Hepatocyte (in vitro differentiated cells): Measurements from ENCODE around the gene WEE2. TPM values are rescaled to one million over a fixed set of nuclear protein-coding genes. Genes with fewer than 3 reads are reported as not detected.
"Not testable (repeated sequence)": the region's sequence is repeated elsewhere in the genome, so short reads cannot be mapped to it uniquely, and the experiment has no call there.

ENCODE experiments used
- DNase-seq: peaks from one replicate; pipeline ENCODE4 v3.0.0-alpha.2; 2016; ENCODE audit warnings: low spot score
- H2AFZ ChIP-seq: fragments of 200-600 bp; sonication (generic); 2 replicates; pipeline ENCODE4 v1.6.0; 2016; ENCODE audit warnings: antibody characterized with exemption, mild to moderate bottlenecking
- H3K27ac ChIP-seq: fragments of 200-600 bp; sonication (generic); 2 replicates; pipeline ENCODE4 v1.5.1; 2016; ENCODE audit warnings: mild to moderate bottlenecking
- H3K27me3 ChIP-seq: fragments of 200-600 bp; sonication (generic); 2 replicates; pipeline ENCODE4 v1.6.1; 2016
- H3K36me3 ChIP-seq: fragments of 200-600 bp; sonication (generic); replicated peaks from 2 replicates; pipeline ENCODE4 v1.5.1; 2016; ENCODE audit warnings: low read depth; ENCODE audit not compliant: insufficient read depth
- H3K4me1 ChIP-seq: fragments of 200-600 bp; sonication (generic); 2 replicates; pipeline ENCODE4 v1.5.1; 2016; ENCODE audit warnings: mild to moderate bottlenecking, moderate library complexity; ENCODE audit not compliant: insufficient read depth
- H3K4me2 ChIP-seq: fragments of 200-600 bp; sonication (generic); 2 replicates; pipeline ENCODE4 v1.6.0; 2016
- H3K4me3 ChIP-seq: fragments of 200-600 bp; sonication (generic); 2 replicates; pipeline ENCODE4 v1.5.1; 2016; ENCODE audit warnings: mild to moderate bottlenecking
- H3K79me2 ChIP-seq: fragments of 200-600 bp; sonication (generic); 2 replicates; pipeline ENCODE4 v1.6.0; 2017; ENCODE audit warnings: mild to moderate bottlenecking
- H3K9me2 ChIP-seq: fragments of 200-600 bp; sonication (generic); replicated peaks from 2 replicates; pipeline ENCODE4 v1.6.0; 2017; ENCODE audit warnings: mild to moderate bottlenecking; ENCODE audit not compliant: insufficient read depth
- H3K9me3 ChIP-seq: fragments of 200-600 bp; sonication (generic); 2 replicates; pipeline ENCODE4 v1.5.1; 2016; ENCODE audit warnings: low read depth, mild to moderate bottlenecking
- H4K20me1 ChIP-seq: fragments of 200-600 bp; sonication (generic); 2 replicates; pipeline ENCODE4 v1.6.0; 2016; ENCODE audit warnings: mild to moderate bottlenecking; ENCODE audit not compliant: insufficient read depth, poor library complexity, severe bottlenecking
- EZH2 ChIP-seq: fragments of 200-600 bp; sonication (generic); IDR thresholded peaks from 2 replicates; pipeline ENCODE4 v1.6.1; 2016; ENCODE audit warnings: antibody characterized with exemption, mild to moderate bottlenecking, borderline replicate concordance
- EZH2phosphoT487 ChIP-seq: fragments of 200-600 bp; sonication (generic); IDR thresholded peaks from one replicate; pipeline ENCODE4 v1.6.1; 2018; ENCODE audit warnings: antibody characterized with exemption, mild to moderate bottlenecking, low read depth, moderate library complexity; ENCODE audit not compliant: unreplicated experiment, severe bottlenecking
- WGBS: methylation state at CpG from one replicate; pipeline ENCODE4 v1.1.6; 2016; ENCODE audit warnings: low lambda C conversion rate; ENCODE audit errors: missing lambda C conversion rate; 5-methylcytosine and 5-hydroxymethylcytosine counted together
- polyA plus RNA-seq: library from polyadenylated mRNA; unstranded; fragments of >200 nt; fragmentation: Nextera tagmentation; extraction: Ambion mirVana; gene quantifications from 2 replicates; pipeline ENCODE4 v1.2.1, GENCODE V29; 2016
- total RNA-seq: library from RNA; depleted of rRNA; stranded (reverse); fragments of >200 nt; gene quantifications from 2 replicates; pipeline ENCODE4 v1.2.3, GENCODE V29; 2014
- TF ChIP-seq, protein P1 (sequence below): fragments of 200-600 bp; sonication (generic); IDR thresholded peaks from 2 replicates; pipeline ENCODE4 v1.5.1; 2016; ENCODE audit warnings: antibody characterized with exemption, mild to moderate bottlenecking; ENCODE audit not compliant: poor library complexity

WEE2 gene
- total and polyA plus RNA-seq, 2 experiments from 2014 or later = 0.89 to 3.6 TPM

DNA sequence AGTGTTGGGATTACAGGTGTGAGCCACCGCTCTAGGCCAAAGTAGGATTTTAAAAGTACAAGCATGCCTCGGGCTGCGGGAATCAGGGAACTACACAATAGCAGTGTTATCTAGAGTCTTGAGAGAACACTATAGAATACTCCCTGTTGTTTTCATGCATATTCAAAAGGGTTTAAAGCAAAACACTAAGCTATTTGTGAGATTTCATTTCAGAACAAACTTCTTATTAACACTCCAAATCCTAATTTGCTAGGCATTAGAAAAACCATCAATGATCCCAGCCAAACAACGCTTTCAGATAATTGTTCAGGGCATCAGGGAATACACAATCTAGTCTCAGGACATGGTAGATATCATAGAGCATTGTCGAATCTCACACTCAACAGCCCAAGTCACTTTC, 20.1 kb upstream of the WEE2 start:
- no peak overlapping the region for H3K4me2 ChIP-seq
- no peak overlapping the region for H2AFZ ChIP-seq
- no peaks in the 10 kb centered on the region for H4K20me1 ChIP-seq
- H3K4me3 ChIP-seq = no peak overlapping the region
- no peak for DNase-seq
- no peaks in the 10 kb centered on the region for H3K9me3 ChIP-seq
- WGBS = 94% methylated on average over 5 of the region's 5 CpGs
- no peak overlapping the region for H3K27ac ChIP-seq
- H3K4me1 ChIP-seq = no peaks in the 10 kb centered on the region
- H3K79me2 ChIP-seq = peaks cover 55% of the 10 kb centered on the region
- H3K36me3 ChIP-seq = no peaks in the 10 kb centered on the region
- H3K27me3 ChIP-seq = no peaks in the 10 kb centered on the region
- TF ChIP-seq, protein P1, sequence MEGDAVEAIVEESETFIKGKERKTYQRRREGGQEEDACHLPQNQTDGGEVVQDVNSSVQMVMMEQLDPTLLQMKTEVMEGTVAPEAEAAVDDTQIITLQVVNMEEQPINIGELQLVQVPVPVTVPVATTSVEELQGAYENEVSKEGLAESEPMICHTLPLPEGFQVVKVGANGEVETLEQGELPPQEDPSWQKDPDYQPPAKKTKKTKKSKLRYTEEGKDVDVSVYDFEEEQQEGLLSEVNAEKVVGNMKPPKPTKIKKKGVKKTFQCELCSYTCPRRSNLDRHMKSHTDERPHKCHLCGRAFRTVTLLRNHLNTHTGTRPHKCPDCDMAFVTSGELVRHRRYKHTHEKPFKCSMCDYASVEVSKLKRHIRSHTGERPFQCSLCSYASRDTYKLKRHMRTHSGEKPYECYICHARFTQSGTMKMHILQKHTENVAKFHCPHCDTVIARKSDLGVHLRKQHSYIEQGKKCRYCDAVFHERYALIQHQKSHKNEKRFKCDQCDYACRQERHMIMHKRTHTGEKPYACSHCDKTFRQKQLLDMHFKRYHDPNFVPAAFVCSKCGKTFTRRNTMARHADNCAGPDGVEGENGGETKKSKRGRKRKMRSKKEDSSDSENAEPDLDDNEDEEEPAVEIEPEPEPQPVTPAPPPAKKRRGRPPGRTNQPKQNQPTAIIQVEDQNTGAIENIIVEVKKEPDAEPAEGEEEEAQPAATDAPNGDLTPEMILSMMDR = no peak
- no peak for TF ChIP-seq EZH2phosphoT487
- no peak for TF ChIP-seq EZH2
- no peaks in the 10 kb centered on the region for H3K9me2 ChIP-seq

DNA sequence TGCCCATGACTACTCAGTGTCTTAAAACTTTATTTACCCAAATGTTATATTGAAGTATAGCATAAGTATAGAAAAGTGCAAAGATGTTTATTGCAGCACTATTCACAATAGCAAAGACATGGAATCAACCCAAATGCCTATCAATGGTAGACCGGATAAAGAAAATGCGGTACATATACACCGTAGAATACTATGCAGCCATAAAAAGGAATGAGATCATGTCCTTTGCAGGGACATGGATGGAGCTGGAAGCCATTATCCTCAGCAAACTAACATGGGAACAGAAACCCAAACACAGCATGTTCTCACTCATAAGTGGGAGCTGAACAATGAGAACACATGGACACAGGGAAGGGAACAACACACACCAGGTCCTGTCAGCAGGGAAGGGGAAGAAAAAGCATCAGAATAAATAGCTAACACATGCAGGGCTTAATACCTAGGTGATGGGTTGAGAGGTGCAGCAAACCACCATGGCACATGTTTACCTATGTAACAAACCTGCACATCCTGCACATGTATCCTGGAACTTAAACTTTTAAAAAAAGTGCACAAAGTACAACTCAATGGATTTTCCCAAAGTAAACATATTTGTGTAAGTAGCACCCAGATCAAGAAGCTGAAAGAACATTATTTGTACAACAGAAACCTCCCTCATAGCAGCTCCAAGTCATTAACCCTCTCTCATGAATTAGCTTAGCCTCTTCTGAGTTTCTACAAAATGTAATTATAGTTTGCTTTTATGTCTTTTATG, 18.9 kb upstream of the WEE2 start:
- H3K27me3 ChIP-seq, H3K9me2 ChIP-seq, H3K36me3 ChIP-seq, H3K4me1 ChIP-seq, H3K4me3 ChIP-seq, H2AFZ ChIP-seq, DNase-seq, H3K4me2 ChIP-seq, H3K9me3 ChIP-seq, H3K27ac ChIP-seq, H4K20me1 ChIP-seq: not testable (repeated sequence)
- WGBS = 97% methylated on average over 3 of the region's 3 CpGs
- H3K79me2 ChIP-seq = peaks cover 67% of the 10 kb centered on the region

DNA sequence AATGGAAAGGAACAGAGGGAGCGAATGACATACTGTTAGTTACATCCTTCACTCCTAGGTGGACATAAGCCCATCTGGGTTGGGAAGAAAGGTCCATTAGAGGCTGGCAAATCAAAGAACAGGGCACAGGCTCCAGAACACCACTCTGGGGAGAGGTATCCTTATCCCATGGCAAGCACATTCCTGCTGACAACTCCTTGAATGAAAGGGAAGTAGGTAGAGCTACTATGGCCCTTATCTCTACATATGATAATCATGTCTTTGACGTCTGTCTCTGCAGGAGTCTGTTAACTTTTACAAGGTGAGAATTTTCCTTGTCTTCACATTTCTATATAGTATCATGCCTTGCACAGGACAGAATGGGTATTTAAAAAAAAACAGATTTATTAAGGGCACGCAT, 16.6 kb upstream of the WEE2 start:
- no peak for DNase-seq
- Histone ChIP-seq H3K27me3 (no peaks in the 10 kb centered on the region), H3K4me1 (peaks cover 7% of the 10 kb centered on the region), H4K20me1 (no peaks in the 10 kb centered on the region), H3K79me2 (peaks cover 82% of the 10 kb centered on the region), H3K4me3 (no peak overlapping the region), H3K9me3 (no peaks in the 10 kb centered on the region), H3K4me2 (no peak overlapping the region), H3K27ac (no peak overlapping the region), H2AFZ (no peak overlapping the region), H3K36me3 (no peaks in the 10 kb centered on the region), H3K9me2 (no peaks in the 10 kb centered on the region)
- WGBS = 62% methylated on average over 3 of the region's 3 CpGs
- no peak for TF ChIP-seq EZH2phosphoT487
- TF ChIP-seq, protein P1 = no peak
- no peak for TF ChIP-seq EZH2

DNA sequence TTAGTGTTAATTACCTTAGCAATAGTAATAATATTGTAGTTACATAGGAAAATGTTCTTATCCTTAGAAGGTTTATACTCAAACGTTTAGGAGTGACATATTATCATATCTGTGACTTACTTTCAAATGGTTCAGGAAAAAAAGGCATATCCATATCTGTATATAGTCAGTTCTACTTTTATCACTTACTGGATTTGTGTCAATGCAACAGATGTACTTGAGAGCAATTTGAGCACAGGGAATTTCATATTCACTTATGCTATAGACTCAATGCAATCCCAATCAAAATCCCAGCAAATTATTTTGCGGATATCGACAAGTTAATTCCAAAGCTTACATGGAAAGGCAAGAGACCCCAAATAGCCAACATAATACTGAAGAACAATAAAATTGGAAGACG, 16.2 kb upstream of the WEE2 start:
- H3K4me2 ChIP-seq = no peak overlapping the region
- no peaks in the 10 kb centered on the region for H3K36me3 ChIP-seq
- no peak for DNase-seq
- 83% methylated on average over 4 of the region's 4 CpGs for WGBS
- H3K27me3 ChIP-seq = no peaks in the 10 kb centered on the region
- peaks cover 85% of the 10 kb centered on the region for H3K79me2 ChIP-seq
- no peak overlapping the region for H3K27ac ChIP-seq
- peaks cover 9% of the 10 kb centered on the region for H3K4me1 ChIP-seq
- TF ChIP-seq EZH2phosphoT487 = no peak
- no peak for TF ChIP-seq EZH2
- TF ChIP-seq, protein P1 = no peak
- H3K9me3 ChIP-seq = no peaks in the 10 kb centered on the region
- H2AFZ ChIP-seq = no peak overlapping the region
- H3K9me2 ChIP-seq = no peaks in the 10 kb centered on the region
- no peak overlapping the region for H3K4me3 ChIP-seq
- H4K20me1 ChIP-seq = no peaks in the 10 kb centered on the region
